ENCODE measurements around the gene P2RY6. TPM values are rescaled to one million over a fixed set of nuclear protein-coding genes. Genes with fewer than 3 reads are reported as not detected.
A peak's percentile ranks its signal among the peaks of the same experiment; 100 is the strongest.

The P2RY6 gene
- total RNA-seq, 2 donors from 2014 or later: 7.7 to 13.4 TPM

GRCh38 chr11:73331138-73331916 lies 59.2 kb downstream of the P2RY6 start:
- Histone ChIP-seq H3K27ac (peak overlapping the region; percentile 77 to 88), H3K27me3 (replicated peaks; ENCODE audit: insufficient read depth) (no peaks in the 10 kb centered on the region), H3K9me3 (no peaks in the 10 kb centered on the region), H3K36me3 (no peaks in the 10 kb centered on the region), H3K4me3 (peak overlapping the region; percentile 19), H3K4me1 (ENCODE audit: control insufficient read depth in 1 of 2, low read depth in 2 of 2) (peaks cover 71 to 95% of the 10 kb centered on the region in 2 donors)
- ATAC-seq (ENCODE audit: insufficient number of reproducible peaks, low FRiP score, low read depth): no peak
- no peak for TF ChIP-seq CTCF (IDR thresholded peaks at IDR 0.05)
- no peak for DNase-seq (ENCODE audit: low spot score)

GRCh38 chr11:73333173-73333572 lies 61.0 kb downstream of the P2RY6 start:
- ATAC-seq (ENCODE audit: insufficient number of reproducible peaks, low FRiP score, low read depth) (no peak), DNase-seq (ENCODE audit: low spot score) (no peak)
- H3K27ac ChIP-seq: peak overlapping the region; percentile 77 to 88
- H3K4me1 ChIP-seq (ENCODE audit: control insufficient read depth in 1 of 2, low read depth in 2 of 2): peaks cover 59 to 86% of the 10 kb centered on the region in 2 donors
- no peaks in the 10 kb centered on the region for H3K36me3 ChIP-seq
- H3K27me3 ChIP-seq (replicated peaks; ENCODE audit: insufficient read depth): no peaks in the 10 kb centered on the region
- H3K4me3 ChIP-seq: no peak overlapping the region
- TF ChIP-seq CTCF (IDR thresholded peaks at IDR 0.05): no peak
- H3K9me3 ChIP-seq: no peaks in the 10 kb centered on the region

- Histone ChIP-seq H3K9me3 (no peaks in the 10 kb centered on the region), H3K36me3 (no peaks in the 10 kb centered on the region), H3K27me3 (replicated peaks; ENCODE audit: insufficient read depth) (no peaks in the 10 kb centered on the region), H3K27ac (peak overlapping the region; percentile 77 to 88), H3K4me3 (no peak overlapping the region), H3K4me1 (ENCODE audit: control insufficient read depth in 1 of 2, low read depth in 2 of 2) (peaks cover 54 to 86% of the 10 kb centered on the region in 2 donors)
- no peak for TF ChIP-seq CTCF (IDR thresholded peaks at IDR 0.05)
- DNase-seq (ENCODE audit: low spot score): no peak
- ATAC-seq (ENCODE audit: insufficient number of reproducible peaks, low FRiP score, low read depth): no peak
Observed at GRCh38 chr11:73333640-73334383, 61.7 kb downstream of the P2RY6 start.

GRCh38 chr11:73334384-73335203 lies 62.5 kb downstream of the P2RY6 start:
- Histone ChIP-seq H3K4me1 (ENCODE audit: control insufficient read depth in 1 of 2, low read depth in 2 of 2) (peaks cover 52 to 90% of the 10 kb centered on the region in 2 donors), H3K4me3 (peak overlapping the region; percentile 12), H3K27me3 (replicated peaks; ENCODE audit: insufficient read depth) (no peaks in the 10 kb centered on the region), H3K27ac (peak overlapping the region; percentile 77 to 88), H3K36me3 (no peaks in the 10 kb centered on the region), H3K9me3 (no peaks in the 10 kb centered on the region)
- TF ChIP-seq CTCF (IDR thresholded peaks at IDR 0.05): no peak
- DNase-seq (ENCODE audit: low spot score) (peak; percentile 64), ATAC-seq (ENCODE audit: insufficient number of reproducible peaks, low FRiP score, low read depth) (no peak)
